Measurements from ENCODE around the gene HM13.
"Not testable (repeated sequence)": the region's sequence is repeated elsewhere in the genome, so short reads cannot be mapped to it uniquely, and the experiment has no call there.

Gene HM13

DNA sequence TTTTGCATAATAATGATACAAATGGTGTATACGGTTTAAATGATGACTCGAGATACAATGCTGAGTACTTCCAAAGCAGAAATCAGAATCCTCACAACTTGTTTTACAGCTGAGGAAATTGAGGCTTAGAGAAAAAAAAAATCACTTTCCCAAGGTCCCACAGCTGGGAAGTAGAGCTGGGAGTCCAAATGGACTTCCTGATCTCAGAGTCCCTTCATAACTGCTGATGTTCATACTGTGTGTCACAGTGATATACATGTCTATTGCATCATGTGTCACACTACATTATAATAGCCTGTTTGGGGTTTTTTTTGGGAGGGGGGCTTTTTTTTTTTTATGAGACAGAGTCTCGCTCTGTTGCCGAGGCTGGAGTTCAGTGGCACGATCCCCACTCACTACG, 8.5 kb downstream of the HM13 start:
- Mint-ChIP-seq H3K4me1 (ENCODE audit: low read depth) (peaks cover 40% of the 10 kb centered on the region), H3K36me3 (peaks cover 2% of the 10 kb centered on the region)

DNA sequence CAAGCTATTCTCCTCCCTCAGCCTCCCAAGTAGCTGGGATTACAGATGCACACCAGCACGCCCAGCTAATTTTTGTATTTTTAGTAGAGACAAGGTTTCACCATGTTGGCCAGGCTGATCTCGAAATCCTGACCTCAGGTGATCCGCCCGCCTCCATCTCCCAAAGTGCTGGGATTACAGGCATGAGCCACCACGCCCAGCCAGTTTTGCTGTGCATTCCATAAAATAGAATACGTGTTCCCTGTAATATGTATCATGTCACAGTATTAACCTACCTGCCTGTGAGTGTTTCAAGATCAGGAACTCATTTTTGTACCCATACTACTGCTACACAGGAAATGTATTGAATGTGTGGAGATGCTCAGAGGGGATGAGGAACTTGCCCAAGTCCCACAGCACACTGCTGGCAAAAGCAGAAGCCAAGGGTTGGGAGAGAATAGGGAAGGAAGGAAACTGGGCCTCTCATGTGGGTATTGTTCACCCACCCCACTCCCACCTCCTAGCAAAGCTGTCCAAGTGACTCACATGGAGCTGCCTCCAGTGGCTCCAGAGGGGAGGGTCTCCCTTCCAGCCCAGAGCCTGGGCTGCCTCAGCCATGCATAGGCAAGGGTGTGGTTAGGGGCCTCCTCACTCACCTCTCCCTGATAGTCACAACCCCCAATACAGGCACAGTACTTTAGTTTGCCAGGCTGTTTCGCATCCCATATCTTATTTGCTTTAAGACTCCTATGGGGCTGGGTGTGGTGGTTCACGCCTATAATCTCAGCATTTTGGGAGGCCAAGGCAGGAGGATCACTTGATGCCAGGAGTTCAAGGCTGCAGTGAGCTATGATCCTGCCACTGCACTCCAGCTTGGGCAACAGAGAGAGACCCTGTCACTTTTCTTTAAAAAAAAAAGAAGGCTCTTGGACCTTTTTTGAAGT, 9.4 kb downstream of the HM13 start:
- Mint-ChIP-seq H3K36me3 (peaks cover 2% of the 10 kb centered on the region), H3K9me3 (ENCODE audit: low read depth) (no peaks in the 10 kb centered on the region), H3K27ac (no peak overlapping the region)

More for the DNA sequence above, 8.5 kb downstream of the HM13 start:
- no peak overlapping the region for H3K4me3 Mint-ChIP-seq
- H3K27me3 Mint-ChIP-seq = no peaks in the 10 kb centered on the region
- H3K27ac Mint-ChIP-seq = no peak overlapping the region
- no peaks in the 10 kb centered on the region for H3K9me3 Mint-ChIP-seq (ENCODE audit: low read depth)

DNA sequence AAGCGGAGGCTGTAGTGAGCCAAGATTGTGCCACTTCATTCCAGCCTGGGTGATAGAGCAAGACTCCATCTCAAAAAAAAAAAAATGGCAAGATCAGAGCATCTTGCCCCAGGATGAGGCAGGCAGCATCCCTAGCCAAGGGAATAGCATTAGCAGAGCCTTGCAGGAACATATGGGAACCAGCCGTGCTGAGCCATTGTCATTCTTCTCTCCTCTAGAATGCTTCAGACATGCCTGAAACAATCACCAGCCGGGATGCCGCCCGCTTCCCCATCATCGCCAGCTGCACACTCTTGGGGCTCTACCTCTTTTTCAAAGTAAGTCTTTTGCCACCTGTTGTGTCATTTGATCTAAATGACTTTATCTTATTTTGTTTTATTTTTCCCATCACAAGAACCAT, 13.0 kb downstream of the HM13 start:
- H3K36me3 Mint-ChIP-seq = peaks cover 2% of the 10 kb centered on the region
- H3K9me3 Mint-ChIP-seq (ENCODE audit: low read depth) = no peaks in the 10 kb centered on the region
- no peak overlapping the region for H3K27ac Mint-ChIP-seq
- H3K27me3 Mint-ChIP-seq = no peaks in the 10 kb centered on the region
- H3K4me3 Mint-ChIP-seq = no peak overlapping the region
- peaks cover 25% of the 10 kb centered on the region for H3K4me1 Mint-ChIP-seq (ENCODE audit: low read depth)

More for the DNA sequence above, 9.4 kb downstream of the HM13 start:
- H3K27me3 Mint-ChIP-seq = no peaks in the 10 kb centered on the region
- no peak overlapping the region for H3K4me3 Mint-ChIP-seq
- H3K4me1 Mint-ChIP-seq (ENCODE audit: low read depth) = peaks cover 40% of the 10 kb centered on the region

DNA sequence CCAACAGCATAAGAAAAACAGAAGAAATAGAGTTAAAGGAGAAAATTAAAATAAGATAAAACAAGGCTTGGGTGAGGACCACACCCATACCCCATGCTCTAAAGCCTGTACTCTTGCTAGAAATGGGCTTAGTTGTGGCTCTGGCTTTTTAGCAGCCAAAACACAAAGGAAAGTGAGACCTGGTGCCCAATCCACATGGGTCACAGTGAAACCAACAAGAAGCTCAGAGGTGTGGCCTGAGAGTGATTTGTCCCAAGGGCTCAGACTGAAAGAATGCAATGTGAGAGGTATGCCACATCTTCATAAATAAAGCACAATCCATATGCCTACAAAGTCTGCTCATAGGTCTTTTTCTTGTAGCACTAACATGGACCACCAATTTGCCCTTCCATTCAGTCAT, 21.1 kb downstream of the HM13 start:
- Mint-ChIP-seq H3K27ac (no peak overlapping the region), H3K4me1 (ENCODE audit: low read depth) (peaks cover 18% of the 10 kb centered on the region), H3K9me3 (ENCODE audit: low read depth) (no peaks in the 10 kb centered on the region), H3K27me3 (no peaks in the 10 kb centered on the region), H3K4me3 (no peak overlapping the region), H3K36me3 (peaks cover 15% of the 10 kb centered on the region)

DNA sequence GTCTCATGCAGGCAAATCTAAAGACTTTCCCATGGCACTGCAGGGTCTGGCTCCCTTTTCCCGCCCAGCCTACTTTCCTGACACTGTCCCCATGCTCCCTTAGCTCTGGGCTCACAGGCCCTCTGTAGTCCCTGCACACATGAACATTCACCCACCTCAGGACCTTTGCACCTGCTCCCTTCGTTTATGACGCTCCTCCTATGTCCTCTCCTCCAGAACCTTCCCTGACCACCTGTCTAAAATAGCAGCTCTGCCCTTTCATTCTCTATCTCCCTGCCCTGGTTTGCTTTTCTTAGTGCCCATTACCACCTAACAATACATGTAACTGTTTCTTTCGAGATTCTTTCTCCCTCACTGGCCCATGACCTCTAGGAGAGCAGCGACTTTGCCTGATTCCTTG, 22.3 kb downstream of the HM13 start:
- Mint-ChIP-seq H3K27ac (no peak overlapping the region), H3K4me1 (ENCODE audit: low read depth) (peaks cover 13% of the 10 kb centered on the region), H3K9me3 (ENCODE audit: low read depth) (no peaks in the 10 kb centered on the region), H3K36me3 (peaks cover 13% of the 10 kb centered on the region), H3K27me3 (no peaks in the 10 kb centered on the region), H3K4me3 (no peak overlapping the region)

DNA sequence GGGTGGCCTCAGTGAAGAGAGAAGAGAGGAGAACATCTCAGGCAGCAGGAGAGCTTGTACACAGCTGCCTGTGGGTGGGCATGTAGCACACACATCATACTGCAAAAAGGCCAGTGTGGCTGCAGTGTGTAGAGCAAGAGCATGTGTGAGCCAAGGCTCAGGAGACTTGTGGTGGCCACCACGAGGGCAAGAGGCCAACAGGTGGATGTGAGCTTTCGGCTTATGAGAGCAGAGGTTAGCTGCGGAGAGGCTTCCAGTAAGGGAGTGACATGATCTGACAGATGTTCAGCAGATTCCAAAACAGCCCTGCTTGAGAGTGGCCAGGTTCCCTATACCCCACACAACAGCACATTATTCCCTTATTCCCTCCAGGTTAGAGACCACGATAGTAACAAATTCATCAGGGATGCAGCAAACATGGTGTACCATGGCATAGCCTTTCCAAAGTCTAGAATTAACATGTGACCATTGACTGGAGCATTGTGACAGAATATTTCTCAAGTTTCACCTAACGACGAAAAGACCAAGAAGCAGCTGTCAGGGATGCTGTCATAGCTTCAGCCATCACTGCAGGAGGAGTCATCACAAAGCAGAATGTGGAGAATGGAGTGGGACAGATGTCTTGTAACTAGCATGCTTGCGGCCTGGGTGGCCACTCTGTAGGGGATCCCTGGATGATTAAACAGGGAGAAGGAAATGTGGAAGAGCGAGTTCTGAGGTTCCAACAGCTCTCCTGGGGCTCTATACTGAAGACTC, 23.1 kb downstream of the HM13 start:
- Mint-ChIP-seq H3K36me3 (peaks cover 13% of the 10 kb centered on the region), H3K27ac (peak overlapping the region; percentile 11), H3K4me3 (no peak overlapping the region)

DNA sequence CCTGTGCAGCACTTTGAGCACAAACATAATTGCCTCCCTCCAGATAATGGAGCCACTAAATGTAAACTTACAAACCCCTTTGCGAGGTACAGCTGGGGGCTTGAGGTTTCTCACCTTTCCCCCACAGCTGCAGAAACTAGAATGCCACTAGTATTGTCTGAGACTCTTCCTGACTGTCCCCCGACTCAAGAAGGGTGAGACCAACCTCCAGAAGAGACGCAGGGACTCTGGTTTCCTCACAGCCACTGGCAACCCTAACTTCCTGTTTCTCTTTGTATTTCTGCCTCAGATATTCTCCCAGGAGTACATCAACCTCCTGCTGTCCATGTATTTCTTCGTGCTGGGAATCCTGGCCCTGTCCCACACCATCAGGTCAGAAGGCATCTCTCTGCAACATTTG, 23.6 kb downstream of the HM13 start:
- H3K4me1 Mint-ChIP-seq (ENCODE audit: low read depth) = peaks cover 19% of the 10 kb centered on the region
- no peak overlapping the region for H3K27ac Mint-ChIP-seq
- no peaks in the 10 kb centered on the region for H3K27me3 Mint-ChIP-seq
- H3K36me3 Mint-ChIP-seq = peaks cover 9% of the 10 kb centered on the region
- no peaks in the 10 kb centered on the region for H3K9me3 Mint-ChIP-seq (ENCODE audit: low read depth)
- H3K4me3 Mint-ChIP-seq = no peak overlapping the region

More for the DNA sequence above, 23.1 kb downstream of the HM13 start:
- peaks cover 17% of the 10 kb centered on the region for H3K4me1 Mint-ChIP-seq (ENCODE audit: low read depth)
- H3K9me3 Mint-ChIP-seq (ENCODE audit: low read depth) = no peaks in the 10 kb centered on the region
- H3K27me3 Mint-ChIP-seq = no peaks in the 10 kb centered on the region

DNA sequence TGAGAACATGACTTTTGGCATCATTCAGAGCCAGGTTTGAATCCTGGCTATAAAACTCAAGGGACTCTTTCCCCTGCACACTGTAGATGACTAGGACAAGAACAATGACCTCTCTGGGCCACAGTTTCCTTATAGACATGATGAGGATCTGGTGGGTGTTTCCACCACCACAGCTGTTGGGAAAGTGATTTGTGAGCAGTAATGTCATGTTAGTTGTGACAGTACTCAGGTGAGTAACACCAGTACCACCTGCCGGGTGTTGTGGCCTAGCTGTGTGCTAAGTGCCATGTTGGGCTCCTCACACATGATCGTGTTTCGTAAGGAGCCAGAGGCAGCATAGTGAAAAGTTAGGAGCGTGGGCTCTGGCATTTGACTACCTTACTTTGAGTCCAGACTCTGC, 24.1 kb downstream of the HM13 start:
- H3K36me3 Mint-ChIP-seq = peaks cover 9% of the 10 kb centered on the region
- no peak overlapping the region for H3K4me3 Mint-ChIP-seq
- no peaks in the 10 kb centered on the region for H3K27me3 Mint-ChIP-seq
- no peak overlapping the region for H3K27ac Mint-ChIP-seq
- no peaks in the 10 kb centered on the region for H3K9me3 Mint-ChIP-seq (ENCODE audit: low read depth)
- peaks cover 21% of the 10 kb centered on the region for H3K4me1 Mint-ChIP-seq (ENCODE audit: low read depth)

DNA sequence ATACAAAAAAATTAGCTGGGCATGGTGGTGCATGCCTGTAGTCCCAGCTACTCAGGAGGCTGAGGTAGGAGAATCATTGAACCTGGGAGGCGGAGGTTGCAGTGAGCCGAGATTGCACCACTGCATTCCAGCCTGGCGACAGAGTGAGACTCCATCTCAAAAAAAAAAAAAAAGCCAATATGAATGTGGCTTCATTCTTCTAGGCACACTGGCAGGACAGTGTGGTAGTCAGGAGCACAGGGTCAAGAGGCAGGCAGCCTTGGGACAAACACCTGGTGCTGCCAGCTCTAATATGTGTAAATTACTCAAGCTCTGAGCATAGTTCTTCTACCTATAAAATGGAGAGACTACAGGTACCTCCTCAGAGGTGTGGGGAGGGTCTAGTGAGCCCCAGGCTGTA, 25.4 kb downstream of the HM13 start:
- H3K27me3 Mint-ChIP-seq; H3K4me3 Mint-ChIP-seq; H3K27ac Mint-ChIP-seq; H3K9me3 Mint-ChIP-seq (ENCODE audit: low read depth): not testable (repeated sequence)
- H3K36me3 Mint-ChIP-seq = peaks cover 11% of the 10 kb centered on the region
- peaks cover 20% of the 10 kb centered on the region for H3K4me1 Mint-ChIP-seq (ENCODE audit: low read depth)

DNA sequence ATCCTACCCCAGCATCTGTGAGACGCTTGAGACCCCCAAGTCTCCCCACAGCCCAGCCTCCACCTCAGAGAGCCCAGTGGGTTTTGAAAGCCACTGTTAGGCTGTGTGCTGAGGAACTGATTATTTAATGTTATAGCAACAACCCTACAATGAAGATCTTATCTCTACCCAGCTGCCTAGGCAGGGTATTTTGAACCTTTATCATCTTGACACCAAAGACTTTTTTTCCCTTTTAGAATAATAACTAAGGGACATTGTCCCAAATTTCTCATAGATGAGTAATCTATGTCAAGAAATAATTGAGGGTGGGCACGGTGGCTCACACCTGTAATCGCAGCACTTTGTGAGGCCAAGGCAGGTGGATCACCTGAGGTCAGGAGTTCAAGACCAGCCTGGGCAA, 26.2 kb downstream of the HM13 start:
- H3K36me3 Mint-ChIP-seq = peaks cover 11% of the 10 kb centered on the region
- no peak overlapping the region for H3K4me3 Mint-ChIP-seq
- no peaks in the 10 kb centered on the region for H3K9me3 Mint-ChIP-seq (ENCODE audit: low read depth)
- H3K27me3 Mint-ChIP-seq = no peaks in the 10 kb centered on the region
- no peak overlapping the region for H3K27ac Mint-ChIP-seq
- peaks cover 22% of the 10 kb centered on the region for H3K4me1 Mint-ChIP-seq (ENCODE audit: low read depth)

DNA sequence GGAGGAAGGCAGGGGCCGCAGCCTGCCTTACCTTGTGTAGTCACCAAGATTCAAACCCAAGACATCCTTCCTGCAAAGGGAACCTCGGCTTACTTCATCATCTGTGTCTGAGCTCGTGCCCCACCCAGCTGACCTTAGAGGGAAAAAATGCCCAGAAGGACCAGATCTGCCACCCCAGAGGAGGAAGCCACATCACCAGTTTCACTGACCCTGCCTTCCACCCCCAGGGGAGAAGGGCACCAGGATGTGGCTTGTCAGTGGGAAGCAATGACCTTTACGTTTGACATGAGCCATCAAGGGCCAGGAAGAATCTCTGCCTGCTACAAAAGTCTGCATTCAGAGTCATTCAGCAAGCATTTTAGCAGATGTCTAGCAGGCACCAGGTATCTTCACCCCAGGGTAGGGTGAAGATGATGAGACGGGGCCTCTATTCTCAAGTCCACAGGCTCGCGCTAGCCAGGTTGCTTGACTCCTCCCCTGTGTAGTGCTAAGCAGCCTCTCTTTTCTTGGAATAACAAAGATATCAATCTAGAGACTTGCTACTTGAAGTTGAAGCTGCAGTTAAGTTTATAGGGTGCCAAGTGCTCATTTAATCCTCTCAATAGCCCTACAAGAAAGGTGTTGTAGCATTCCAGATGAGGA, 28.1 kb downstream of the HM13 start:
- no peak overlapping the region for H3K4me3 Mint-ChIP-seq
- peaks cover 13% of the 10 kb centered on the region for H3K36me3 Mint-ChIP-seq
- peaks cover 25% of the 10 kb centered on the region for H3K4me1 Mint-ChIP-seq (ENCODE audit: low read depth)
- H3K27ac Mint-ChIP-seq = peak overlapping the region; percentile 58
- no peaks in the 10 kb centered on the region for H3K27me3 Mint-ChIP-seq
- no peaks in the 10 kb centered on the region for H3K9me3 Mint-ChIP-seq (ENCODE audit: low read depth)

DNA sequence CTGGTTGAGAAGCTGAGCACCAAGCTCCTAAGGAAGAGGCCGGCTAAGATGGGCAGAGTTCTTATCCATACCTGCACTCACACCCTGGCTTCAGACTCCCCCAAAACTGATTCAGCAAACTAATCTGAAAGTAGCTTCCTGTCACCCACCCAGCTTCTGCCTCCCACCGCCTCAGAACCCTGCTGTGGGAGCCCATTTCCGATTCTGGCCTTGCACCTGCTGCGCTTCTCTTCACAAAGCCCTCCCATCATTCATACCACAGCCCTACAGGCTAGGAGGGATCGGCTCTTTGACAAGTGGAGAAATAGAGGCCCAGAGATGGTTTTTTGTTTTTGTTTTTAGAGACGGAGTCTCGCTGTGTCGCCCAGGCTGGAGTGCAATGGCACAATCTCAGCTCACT, 28.7 kb downstream of the HM13 start:
- H3K36me3 Mint-ChIP-seq = peaks cover 12% of the 10 kb centered on the region
- no peaks in the 10 kb centered on the region for H3K9me3 Mint-ChIP-seq (ENCODE audit: low read depth)
- no peaks in the 10 kb centered on the region for H3K27me3 Mint-ChIP-seq
- peak overlapping the region; percentile 58 for H3K27ac Mint-ChIP-seq
- peaks cover 23% of the 10 kb centered on the region for H3K4me1 Mint-ChIP-seq (ENCODE audit: low read depth)
- H3K4me3 Mint-ChIP-seq = no peak overlapping the region

DNA sequence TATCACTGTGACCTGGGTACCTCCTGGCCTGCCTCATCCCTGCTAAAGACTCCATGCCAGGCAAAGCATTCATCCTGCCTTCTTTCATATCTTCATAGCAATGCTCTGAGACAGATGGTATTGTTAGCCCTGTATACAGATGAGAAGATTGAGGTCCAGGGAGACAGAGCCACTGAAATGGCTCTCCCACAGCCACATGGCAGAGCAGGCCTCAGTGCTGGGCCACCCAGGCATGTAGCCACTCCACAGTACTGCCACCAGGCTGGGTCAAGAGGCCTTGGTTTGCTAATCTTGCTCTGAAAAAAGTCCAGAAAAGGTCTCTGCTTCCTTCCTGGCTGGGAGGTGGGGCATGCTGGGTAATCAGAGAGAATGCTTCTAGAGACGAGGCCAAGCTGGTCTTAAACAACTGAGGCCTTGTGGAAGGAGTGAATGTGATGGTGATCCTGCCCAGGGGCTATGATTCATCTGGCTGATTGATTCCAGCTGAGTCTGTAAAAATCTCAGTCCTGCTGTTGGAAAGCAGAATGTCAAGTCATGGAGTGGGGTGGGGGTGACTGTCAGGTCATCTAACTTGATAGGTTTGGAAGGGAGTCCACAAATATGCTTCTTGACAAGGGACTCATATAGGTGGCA, 29.8 kb downstream of the HM13 start:
- Mint-ChIP-seq H3K4me3 (no peak overlapping the region), H3K27ac (peak overlapping the region; percentile 46), H3K4me1 (ENCODE audit: low read depth) (peaks cover 26% of the 10 kb centered on the region), H3K36me3 (peaks cover 6% of the 10 kb centered on the region), H3K9me3 (ENCODE audit: low read depth) (no peaks in the 10 kb centered on the region), H3K27me3 (no peaks in the 10 kb centered on the region)

DNA sequence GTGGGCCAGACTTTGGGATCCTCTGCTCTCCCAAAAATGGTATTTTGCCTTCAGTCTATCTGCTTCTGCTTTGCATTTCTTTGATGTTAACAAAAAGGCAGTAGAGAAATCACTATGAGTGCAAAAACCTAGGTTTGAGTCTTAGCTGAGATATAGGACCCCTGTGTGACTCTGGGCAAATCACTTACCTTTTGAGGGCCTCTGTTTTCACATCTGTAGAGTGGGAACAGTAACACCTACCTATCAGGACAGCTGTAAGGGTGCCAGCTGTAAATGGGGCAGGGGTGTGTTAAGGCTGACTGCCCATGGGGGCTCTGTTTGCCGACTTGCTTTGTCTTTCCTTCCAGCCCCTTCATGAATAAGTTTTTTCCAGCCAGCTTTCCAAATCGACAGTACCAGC, 30.4 kb downstream of the HM13 start:
- H3K36me3 Mint-ChIP-seq = peaks cover 5% of the 10 kb centered on the region
- H3K4me3 Mint-ChIP-seq = no peak overlapping the region
- peaks cover 25% of the 10 kb centered on the region for H3K4me1 Mint-ChIP-seq (ENCODE audit: low read depth)
- H3K27ac Mint-ChIP-seq = no peak overlapping the region
- H3K27me3 Mint-ChIP-seq = no peaks in the 10 kb centered on the region
- no peaks in the 10 kb centered on the region for H3K9me3 Mint-ChIP-seq (ENCODE audit: low read depth)

DNA sequence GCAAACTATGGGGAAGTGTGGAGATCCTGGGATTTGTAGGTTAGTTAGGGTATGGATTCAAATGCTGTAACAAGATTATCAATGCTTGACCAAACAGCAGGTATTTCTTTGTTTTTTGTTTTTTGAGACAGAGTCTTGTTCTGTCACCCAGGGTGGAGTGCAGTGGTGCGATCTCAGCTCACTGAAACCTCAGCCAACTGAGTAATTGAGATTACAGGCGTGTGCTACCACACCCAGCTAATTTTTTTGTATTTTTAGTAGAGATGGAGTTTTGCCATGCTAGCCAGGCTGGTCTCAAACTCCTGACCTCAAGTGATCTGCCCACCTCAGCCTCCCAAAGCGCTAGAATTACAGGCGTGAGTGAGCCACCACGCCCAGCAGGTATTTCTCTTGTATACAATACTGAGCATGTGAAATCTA, 31.4 kb downstream of the HM13 start:
- not testable (repeated sequence) for H3K27me3 Mint-ChIP-seq; H3K27ac Mint-ChIP-seq; H3K9me3 Mint-ChIP-seq (ENCODE audit: low read depth); H3K36me3 Mint-ChIP-seq
- peaks cover 25% of the 10 kb centered on the region for H3K4me1 Mint-ChIP-seq (ENCODE audit: low read depth)
- peak overlapping the region; percentile 31 for H3K4me3 Mint-ChIP-seq
